Sigmoid colon (tissue), 4 donors: ENCODE data around the gene MRTFB.

Source experiments
- CTCF ChIP-seq, 4 experiments: fragments of 450-650 bp in 3 of 4; fragments of 200-600 bp in 1 of 4; IDR thresholded peaks; one replicate each; pipeline ENCODE4 v1.5.1; 2016 to 2019; ENCODE audit warnings: antibody characterized with exemption in 4 of 4, mild to moderate bottlenecking in 3 of 4, moderate library complexity in 2 of 4
- EP300 ChIP-seq, 4 donors: sonication (generic); formaldehyde crosslinking; IDR thresholded peaks; one replicate each; pipeline ENCODE4 v1.6.1; 2017; ENCODE audit warnings: antibody characterized with exemption in 4 of 4

GRCh38 chr16:14239791-14240190, 168.7 kb downstream of the MRTFB start:
- no peak for TF ChIP-seq CTCF (IDR thresholded peaks at IDR 0.05)
- TF ChIP-seq EP300 (IDR thresholded peaks at IDR 0.05) = no peak
